DND-41 (cell line): ENCODE measurements around the gene APBB2.

Experiments
- ATAC-seq: fragments of 200-7000 bp; cut with Tn5 transposase; 3 replicates; pipeline ENCODE4 v1.9.1; 2021; ENCODE audit warnings: low read depth; ENCODE audit not compliant: insufficient read depth
- DNase-seq: peaks from one replicate; pipeline ENCODE4 v3.0.0-alpha.2; 2020
- H2AFZ ChIP-seq: 2 replicates; pipeline ENCODE4 v1.6.0; 2012; ENCODE audit warnings: low read depth, low read length
- H3K27ac ChIP-seq: 2 replicates; pipeline ENCODE4 v1.5.1; 2012; ENCODE audit warnings: low read length, inconsistent platforms
- H3K27me3 ChIP-seq: fragments of 200-600 bp; sonication (generic); 2 replicates; pipeline ENCODE4 v1.6.0; 2012; ENCODE audit warnings: low read length, mild to moderate bottlenecking, inconsistent platforms; ENCODE audit not compliant: insufficient read depth, poor library complexity
- H3K36me3 ChIP-seq: 2 replicates; pipeline ENCODE4 v1.5.1; 2012; ENCODE audit warnings: low read length, inconsistent platforms; ENCODE audit not compliant: insufficient read depth
- H3K4me1 ChIP-seq: 2 replicates; pipeline ENCODE4 v1.5.1; 2012; ENCODE audit warnings: mild to moderate bottlenecking, low read length; ENCODE audit not compliant: insufficient read depth
- H3K4me2 ChIP-seq: 2 replicates; pipeline ENCODE4 v1.6.0; 2012; ENCODE audit warnings: mild to moderate bottlenecking, moderate library complexity, low read length, inconsistent platforms; ENCODE audit not compliant: insufficient read depth
- H3K4me3 ChIP-seq, 2 experiments: fragments of 200-600 bp in 1 of 2; shearing (Covaris generic) in 1 of 2; 2 replicates each; pipeline ENCODE4 v1.5.1; 2012 to 2016; ENCODE audit warnings: inconsistent platforms in 2 of 2, low read length in 2 of 2, mild to moderate bottlenecking in 2 of 2, low read depth in 1 of 2, moderate library complexity in 1 of 2
- H3K79me2 ChIP-seq: 2 replicates; pipeline ENCODE4 v1.6.0; 2012; ENCODE audit warnings: low read length, inconsistent platforms; ENCODE audit not compliant: insufficient read depth
- H3K9ac ChIP-seq: 2 replicates; pipeline ENCODE4 v1.6.0; 2012; ENCODE audit warnings: low read depth, mild to moderate bottlenecking, inconsistent platforms, low read length, moderate library complexity
- H3K9me3 ChIP-seq: 2 replicates; pipeline ENCODE4 v1.5.1; 2012; ENCODE audit warnings: low read length, moderate library complexity, mild to moderate bottlenecking, inconsistent platforms; ENCODE audit not compliant: insufficient read depth, severe bottlenecking
- H4K20me1 ChIP-seq: 2 replicates; pipeline ENCODE4 v1.6.0; 2012; ENCODE audit warnings: low read length; ENCODE audit not compliant: insufficient read depth
- CTCF ChIP-seq: IDR thresholded peaks from 2 replicates; pipeline ENCODE4 v1.5.1; 2012; ENCODE audit warnings: borderline replicate concordance, low read length, moderate library complexity, mild to moderate bottlenecking; ENCODE audit not compliant: poor library complexity, severe bottlenecking; ENCODE audit errors: extremely low read depth
- EZH2 ChIP-seq: IDR thresholded peaks from 3 replicates; pipeline ENCODE4 v1.6.1; 2012; ENCODE audit warnings: borderline replicate concordance, low read depth, mild to moderate bottlenecking, moderate library complexity, low read length, inconsistent platforms; ENCODE audit not compliant: severe bottlenecking

The APBB2 gene

GRCh38 chr4:41121906-41122305 lies 92.4 kb downstream of the APBB2 start:
- no peak overlapping the region for H3K4me3 ChIP-seq
- DNase-seq, result no peak
- H2AFZ ChIP-seq, result no peak overlapping the region
- H3K9ac ChIP-seq, result no peak overlapping the region
- H3K9me3 ChIP-seq, result no peaks in the 10 kb centered on the region
- no peak for ATAC-seq
- no peak overlapping the region for H3K27ac ChIP-seq
- H3K27me3 ChIP-seq, result no peaks in the 10 kb centered on the region
- H3K4me2 ChIP-seq, result no peak overlapping the region
- no peaks in the 10 kb centered on the region for H4K20me1 ChIP-seq
- no peak for TF ChIP-seq CTCF
- no peak for TF ChIP-seq EZH2
- H3K4me1 ChIP-seq, result no peaks in the 10 kb centered on the region
- H3K36me3 ChIP-seq, result no peaks in the 10 kb centered on the region
- no peaks in the 10 kb centered on the region for H3K79me2 ChIP-seq

- ATAC-seq, result no peak
- H4K20me1 ChIP-seq, result no peaks in the 10 kb centered on the region
- TF ChIP-seq EZH2 (no peak), CTCF (no peak)
- no peaks in the 10 kb centered on the region for H3K27me3 ChIP-seq
- no peak for DNase-seq
- H3K4me3 ChIP-seq, result no peak overlapping the region
- H2AFZ ChIP-seq, result no peak overlapping the region
- no peak overlapping the region for H3K9ac ChIP-seq
- no peak overlapping the region for H3K4me2 ChIP-seq
- no peak overlapping the region for H3K27ac ChIP-seq
- no peaks in the 10 kb centered on the region for H3K36me3 ChIP-seq
- H3K9me3 ChIP-seq, result no peaks in the 10 kb centered on the region
- H3K4me1 ChIP-seq, result no peaks in the 10 kb centered on the region
- no peaks in the 10 kb centered on the region for H3K79me2 ChIP-seq
Measured at GRCh38 chr4:41120297-41121217, 93.8 kb downstream of the APBB2 start.

- Histone ChIP-seq H3K9ac (no peak overlapping the region), H4K20me1 (no peaks in the 10 kb centered on the region), H3K27me3 (no peaks in the 10 kb centered on the region), H3K4me2 (no peak overlapping the region), H2AFZ (no peak overlapping the region), H3K4me3 (no peak overlapping the region), H3K36me3 (no peaks in the 10 kb centered on the region), H3K27ac (no peak overlapping the region), H3K9me3 (no peaks in the 10 kb centered on the region), H3K79me2 (no peaks in the 10 kb centered on the region), H3K4me1 (no peaks in the 10 kb centered on the region)
- ATAC-seq, result no peak
- DNase-seq, result no peak
- TF ChIP-seq EZH2, result no peak
- no peak for TF ChIP-seq CTCF
Measured at GRCh38 chr4:41119867-41120295, 94.5 kb downstream of the APBB2 start.
